Measurements from ENCODE around the gene CADM1.

DNA sequence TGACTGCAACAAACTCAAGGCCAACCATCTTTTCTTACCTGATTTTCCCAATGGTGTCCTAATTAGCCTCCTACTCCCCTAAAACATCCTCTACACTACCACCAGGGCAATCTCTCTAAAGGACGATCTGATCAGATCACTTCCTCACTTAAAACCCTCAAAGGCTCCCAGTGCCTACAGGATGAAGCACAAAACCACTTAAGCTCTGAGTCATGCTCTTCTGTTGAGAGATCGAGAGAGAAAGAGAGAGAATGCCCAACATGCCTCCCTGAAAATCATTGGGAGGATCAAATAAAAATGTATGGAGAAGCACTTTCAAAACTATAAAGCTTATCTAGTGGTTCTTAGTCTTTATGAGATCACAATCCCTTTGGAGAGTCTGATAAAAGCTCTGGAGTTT lies 171.1 kb downstream of the CADM1 start:
- TF ChIP-seq POLR2A (IDR thresholded peaks at IDR 0.05): no peak
- TF ChIP-seq, protein P1, sequence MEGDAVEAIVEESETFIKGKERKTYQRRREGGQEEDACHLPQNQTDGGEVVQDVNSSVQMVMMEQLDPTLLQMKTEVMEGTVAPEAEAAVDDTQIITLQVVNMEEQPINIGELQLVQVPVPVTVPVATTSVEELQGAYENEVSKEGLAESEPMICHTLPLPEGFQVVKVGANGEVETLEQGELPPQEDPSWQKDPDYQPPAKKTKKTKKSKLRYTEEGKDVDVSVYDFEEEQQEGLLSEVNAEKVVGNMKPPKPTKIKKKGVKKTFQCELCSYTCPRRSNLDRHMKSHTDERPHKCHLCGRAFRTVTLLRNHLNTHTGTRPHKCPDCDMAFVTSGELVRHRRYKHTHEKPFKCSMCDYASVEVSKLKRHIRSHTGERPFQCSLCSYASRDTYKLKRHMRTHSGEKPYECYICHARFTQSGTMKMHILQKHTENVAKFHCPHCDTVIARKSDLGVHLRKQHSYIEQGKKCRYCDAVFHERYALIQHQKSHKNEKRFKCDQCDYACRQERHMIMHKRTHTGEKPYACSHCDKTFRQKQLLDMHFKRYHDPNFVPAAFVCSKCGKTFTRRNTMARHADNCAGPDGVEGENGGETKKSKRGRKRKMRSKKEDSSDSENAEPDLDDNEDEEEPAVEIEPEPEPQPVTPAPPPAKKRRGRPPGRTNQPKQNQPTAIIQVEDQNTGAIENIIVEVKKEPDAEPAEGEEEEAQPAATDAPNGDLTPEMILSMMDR (IDR thresholded peaks at IDR 0.05): no peak

Measured in stomach (tissue), 4 donors.